ENCODE measurements around the gene PPP2R5C.

Gene PPP2R5C

GRCh38 chr14:101950516-101951215 is 189.2 kb downstream of the PPP2R5C start:
- H3K9me3 Mint-ChIP-seq: no peaks in the 10 kb centered on the region
- peaks cover 7% of the 10 kb centered on the region for H3K27me3 Mint-ChIP-seq
- H3K36me3 Mint-ChIP-seq (ENCODE audit: low read depth): no peaks in the 10 kb centered on the region
- H3K4me1 Mint-ChIP-seq (ENCODE audit: low read depth): peaks cover 18% of the 10 kb centered on the region
- H3K4me3 Mint-ChIP-seq: no peak overlapping the region
- peak overlapping the region; percentile 61 for H3K27ac Mint-ChIP-seq

DNA sequence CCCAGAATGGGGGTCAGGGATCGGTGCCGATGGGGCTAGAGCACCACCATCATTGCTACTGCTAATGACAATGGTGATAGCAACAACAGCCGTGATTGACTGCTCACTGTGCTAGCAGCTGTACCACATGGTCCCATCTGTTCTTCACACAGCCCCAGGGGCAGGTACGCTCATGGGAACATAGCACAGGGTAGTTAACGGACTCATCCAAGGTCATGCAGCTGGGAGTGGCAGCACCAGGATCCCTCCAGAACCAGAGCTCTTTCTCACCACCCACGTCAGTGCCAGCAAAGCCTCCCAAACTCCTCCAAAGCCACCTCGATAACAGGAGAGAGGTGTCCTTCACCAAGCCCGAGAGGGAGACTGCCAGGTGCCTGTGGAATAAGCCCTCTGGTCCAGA is 191.6 kb downstream of the PPP2R5C start:
- Mint-ChIP-seq H3K9me3 (no peaks in the 10 kb centered on the region), H3K36me3 (ENCODE audit: low read depth) (no peaks in the 10 kb centered on the region), H3K4me3 (no peak overlapping the region), H3K4me1 (ENCODE audit: low read depth) (peaks cover 12% of the 10 kb centered on the region), H3K27ac (no peak overlapping the region), H3K27me3 (no peaks in the 10 kb centered on the region)

GRCh38 chr14:101954501-101954900 is 193.0 kb downstream of the PPP2R5C start:
- H3K9me3 Mint-ChIP-seq: no peaks in the 10 kb centered on the region
- H3K27me3 Mint-ChIP-seq: no peaks in the 10 kb centered on the region
- H3K36me3 Mint-ChIP-seq (ENCODE audit: low read depth): no peaks in the 10 kb centered on the region
- peaks cover under 1% of the 10 kb centered on the region for H3K4me1 Mint-ChIP-seq (ENCODE audit: low read depth)
- H3K4me3 Mint-ChIP-seq: no peak overlapping the region
- H3K27ac Mint-ChIP-seq: no peak overlapping the region

- Mint-ChIP-seq H3K27me3 (no peaks in the 10 kb centered on the region), H3K4me3 (no peak overlapping the region), H3K27ac (no peak overlapping the region), H3K36me3 (ENCODE audit: low read depth) (no peaks in the 10 kb centered on the region), H3K9me3 (no peaks in the 10 kb centered on the region), H3K4me1 (ENCODE audit: low read depth) (peaks cover 6% of the 10 kb centered on the region)
Measured at GRCh38 chr14:101955695-101956161, 194.2 kb downstream of the PPP2R5C start.

DNA sequence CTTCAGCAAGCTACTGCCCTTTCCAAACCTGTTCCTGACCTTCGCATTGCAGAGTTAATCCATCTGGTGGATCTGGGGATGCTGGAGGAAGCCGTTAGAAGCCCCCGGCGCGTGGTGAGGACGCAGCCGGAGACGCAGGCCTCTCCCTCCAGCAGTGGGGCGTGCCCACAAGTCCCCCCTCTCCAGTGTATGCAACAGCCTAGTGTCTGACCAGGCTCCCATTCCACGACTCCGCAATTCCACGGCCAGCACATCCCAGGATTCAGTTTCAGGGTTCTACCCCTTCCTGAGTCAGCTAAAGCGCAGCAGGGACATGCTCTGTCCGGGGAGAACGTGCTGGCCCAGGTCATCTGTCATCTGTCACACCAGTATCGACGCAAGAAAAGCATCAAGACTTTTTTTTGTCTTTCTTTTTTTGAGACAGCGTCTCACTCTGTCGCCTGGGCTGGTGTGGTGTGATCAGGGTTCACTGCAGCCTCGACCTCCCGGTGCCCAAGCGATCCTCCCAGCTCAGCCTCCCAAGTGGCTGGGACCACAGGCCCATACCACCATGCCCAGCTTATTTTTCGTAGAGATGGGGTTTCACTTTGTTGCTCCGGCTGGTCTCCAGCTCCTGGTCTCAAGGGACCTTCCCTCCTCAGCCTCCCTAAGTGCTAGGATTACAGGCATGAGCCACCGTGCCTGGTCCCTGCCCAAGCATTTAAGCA is 194.8 kb downstream of the PPP2R5C start:
- Mint-ChIP-seq H3K27ac (no peak overlapping the region), H3K4me1 (ENCODE audit: low read depth) (peaks cover 12% of the 10 kb centered on the region), H3K9me3 (no peaks in the 10 kb centered on the region), H3K4me3 (no peak overlapping the region), H3K36me3 (ENCODE audit: low read depth) (no peaks in the 10 kb centered on the region), H3K27me3 (no peaks in the 10 kb centered on the region)

DNA sequence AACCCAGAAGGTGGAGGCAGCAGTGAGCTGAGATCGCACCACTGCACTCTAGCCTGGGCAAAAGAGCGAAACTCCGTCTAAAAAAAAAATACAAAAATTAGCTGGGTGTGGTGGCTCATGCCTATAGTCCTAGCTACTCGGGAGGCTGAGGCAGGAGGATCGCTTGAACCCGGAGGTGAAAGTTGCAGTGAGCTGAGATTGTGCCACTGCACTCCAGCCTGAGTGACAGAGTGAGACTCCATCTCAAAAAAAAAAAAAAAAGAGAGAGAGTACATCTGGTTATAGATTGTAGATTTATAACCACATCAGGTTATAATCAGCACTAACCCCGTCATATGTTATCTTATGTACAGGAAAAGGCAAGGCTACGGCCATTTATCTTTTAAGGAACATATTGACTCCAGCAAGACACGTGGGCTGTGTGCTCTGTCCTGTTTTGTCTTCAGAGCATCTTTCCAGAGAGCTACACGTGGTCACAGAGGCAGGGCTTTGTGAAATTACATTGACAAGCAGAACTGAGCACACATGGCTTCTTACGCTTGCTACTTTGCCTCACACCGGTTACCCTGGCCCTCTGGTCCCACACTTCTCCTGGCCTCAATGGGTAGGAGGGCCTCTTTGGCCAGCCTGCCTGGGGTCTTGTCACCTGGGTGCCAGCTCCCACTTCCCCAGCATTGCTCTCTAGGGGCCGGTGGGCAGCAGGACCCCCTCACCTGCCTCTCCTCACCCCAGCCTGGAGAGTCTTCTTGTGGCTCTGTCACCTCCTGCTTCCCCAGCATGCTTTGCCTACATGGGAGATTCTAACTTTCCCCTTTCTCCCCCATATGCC is 196.1 kb downstream of the PPP2R5C start:
- Mint-ChIP-seq H3K27me3 (no peaks in the 10 kb centered on the region), H3K4me1 (ENCODE audit: low read depth) (peaks cover 14% of the 10 kb centered on the region), H3K9me3 (no peaks in the 10 kb centered on the region), H3K4me3 (no peak overlapping the region), H3K27ac (no peak overlapping the region), H3K36me3 (ENCODE audit: low read depth) (no peaks in the 10 kb centered on the region)

- H3K4me3 Mint-ChIP-seq: no peak overlapping the region
- no peaks in the 10 kb centered on the region for H3K9me3 Mint-ChIP-seq
- H3K4me1 Mint-ChIP-seq (ENCODE audit: low read depth): peaks cover 14% of the 10 kb centered on the region
- no peaks in the 10 kb centered on the region for H3K27me3 Mint-ChIP-seq
- no peak overlapping the region for H3K27ac Mint-ChIP-seq
- no peaks in the 10 kb centered on the region for H3K36me3 Mint-ChIP-seq (ENCODE audit: low read depth)
Measured at GRCh38 chr14:101958418-101959180, 197.1 kb downstream of the PPP2R5C start.

GRCh38 chr14:101959277-101959676 is 197.8 kb downstream of the PPP2R5C start:
- no peaks in the 10 kb centered on the region for H3K36me3 Mint-ChIP-seq (ENCODE audit: low read depth)
- no peaks in the 10 kb centered on the region for H3K27me3 Mint-ChIP-seq
- H3K4me3 Mint-ChIP-seq: no peak overlapping the region
- H3K4me1 Mint-ChIP-seq (ENCODE audit: low read depth): peaks cover 20% of the 10 kb centered on the region
- H3K27ac Mint-ChIP-seq: no peak overlapping the region
- no peaks in the 10 kb centered on the region for H3K9me3 Mint-ChIP-seq

DNA sequence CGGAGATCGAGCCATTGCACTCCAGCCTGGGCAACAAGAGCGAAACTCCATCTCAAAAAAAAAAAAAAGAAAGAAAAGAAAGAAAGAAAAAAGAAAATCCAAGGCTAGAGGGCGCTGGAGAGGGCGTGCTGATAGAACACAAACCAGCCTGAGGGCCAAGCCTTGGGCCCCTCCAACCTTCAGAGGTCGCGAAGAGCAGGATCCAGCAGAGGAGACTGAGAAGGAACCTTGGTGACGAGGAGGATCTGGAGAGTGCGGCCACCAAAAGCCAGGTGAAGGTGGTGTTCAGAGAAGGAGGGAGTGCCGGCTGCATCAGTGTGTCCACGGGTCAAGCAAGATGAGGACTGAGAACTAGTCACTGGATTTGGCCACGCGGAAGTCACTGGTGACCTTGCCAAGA is 198.7 kb downstream of the PPP2R5C start:
- H3K4me3 Mint-ChIP-seq: no peak overlapping the region
- no peaks in the 10 kb centered on the region for H3K27me3 Mint-ChIP-seq
- H3K36me3 Mint-ChIP-seq (ENCODE audit: low read depth): no peaks in the 10 kb centered on the region
- H3K27ac Mint-ChIP-seq: no peak overlapping the region
- H3K4me1 Mint-ChIP-seq (ENCODE audit: low read depth): peaks cover 20% of the 10 kb centered on the region
- no peaks in the 10 kb centered on the region for H3K9me3 Mint-ChIP-seq

DNA sequence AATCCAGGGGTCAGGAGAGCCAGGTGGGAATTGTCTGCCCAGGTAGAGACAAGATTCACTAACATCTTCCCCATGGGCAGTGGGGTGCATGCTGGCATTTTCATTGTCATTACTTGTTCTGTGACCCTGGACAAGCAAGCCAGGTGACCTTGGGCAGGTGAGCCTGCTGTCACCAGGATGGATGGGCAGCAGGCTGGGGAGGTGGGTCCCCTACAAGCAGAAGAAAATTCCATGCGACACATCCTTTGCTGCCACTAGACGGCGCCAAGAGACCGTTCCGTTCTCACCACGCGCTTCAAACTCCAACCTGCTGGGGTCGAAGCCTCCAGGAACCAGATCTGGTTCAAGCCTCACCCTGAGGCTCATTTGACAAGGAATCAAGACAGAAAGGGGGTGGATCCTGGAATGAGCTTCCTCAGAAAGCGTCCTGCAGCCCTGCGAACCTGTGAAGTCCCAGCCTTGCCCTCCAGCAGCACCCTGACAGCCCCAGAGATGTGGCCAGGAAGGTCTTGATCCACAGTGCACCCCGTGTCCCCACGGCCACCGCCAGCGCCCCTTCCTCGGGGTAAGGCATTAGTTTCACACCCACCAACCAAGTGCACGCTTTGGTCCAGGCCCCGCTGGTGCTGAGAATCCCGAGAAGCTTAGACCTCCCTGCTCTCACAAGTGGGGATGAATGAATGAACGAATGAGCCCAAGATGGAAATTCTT is 199.7 kb downstream of the PPP2R5C start:
- Mint-ChIP-seq H3K4me3 (peak overlapping the region; percentile 32), H3K4me1 (ENCODE audit: low read depth) (peaks cover 25% of the 10 kb centered on the region), H3K9me3 (no peaks in the 10 kb centered on the region), H3K36me3 (ENCODE audit: low read depth) (no peaks in the 10 kb centered on the region), H3K27me3 (no peaks in the 10 kb centered on the region), H3K27ac (peak overlapping the region; percentile 63)

DNA sequence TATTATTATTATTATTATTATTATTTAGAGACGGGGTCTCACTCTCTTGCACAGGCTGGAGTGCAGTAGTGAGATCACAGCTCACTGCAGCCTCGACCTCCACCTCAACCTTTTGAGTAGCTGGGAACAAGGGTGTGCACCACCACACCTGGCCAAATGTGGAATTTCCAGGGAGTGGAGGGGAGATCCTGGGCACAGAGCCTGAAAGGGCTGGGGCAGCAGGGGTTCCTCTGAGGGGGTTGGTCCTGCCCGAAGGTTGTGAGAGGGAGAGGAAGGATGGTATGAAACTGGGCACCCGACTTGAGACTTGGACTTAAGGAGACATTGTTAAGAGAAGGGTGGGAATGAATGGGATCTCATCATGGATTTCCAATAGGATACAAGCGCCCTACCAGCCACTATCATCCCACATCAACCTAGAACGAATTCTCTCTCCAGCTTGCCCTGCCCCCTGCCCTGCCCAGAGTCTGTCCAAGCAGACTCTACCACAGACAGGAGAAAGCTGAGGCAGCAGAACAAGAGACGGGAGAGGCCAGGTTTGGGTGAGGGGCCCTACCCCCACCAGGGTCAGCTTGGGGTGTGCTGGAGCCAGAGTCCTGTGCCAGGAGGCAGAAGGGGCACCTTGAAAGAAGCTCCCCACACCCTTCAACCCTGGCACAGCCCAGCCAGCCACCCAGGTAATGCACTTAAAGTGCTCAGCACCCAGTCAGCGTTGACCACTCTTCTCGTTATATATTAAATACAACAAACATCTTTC is 200.4 kb downstream of the PPP2R5C start:
- Mint-ChIP-seq H3K4me1 (ENCODE audit: low read depth) (peaks cover 31% of the 10 kb centered on the region), H3K27me3 (no peaks in the 10 kb centered on the region), H3K27ac (no peak overlapping the region), H3K4me3 (no peak overlapping the region), H3K36me3 (ENCODE audit: low read depth) (no peaks in the 10 kb centered on the region), H3K9me3 (no peaks in the 10 kb centered on the region)

GRCh38 chr14:101962503-101962874 is 201.0 kb downstream of the PPP2R5C start:
- no peak overlapping the region for H3K4me3 Mint-ChIP-seq
- no peaks in the 10 kb centered on the region for H3K36me3 Mint-ChIP-seq (ENCODE audit: low read depth)
- no peaks in the 10 kb centered on the region for H3K27me3 Mint-ChIP-seq
- peaks cover 34% of the 10 kb centered on the region for H3K4me1 Mint-ChIP-seq (ENCODE audit: low read depth)
- no peak overlapping the region for H3K27ac Mint-ChIP-seq
- H3K9me3 Mint-ChIP-seq: no peaks in the 10 kb centered on the region

GRCh38 chr14:101963052-101963451 is 201.5 kb downstream of the PPP2R5C start:
- peaks cover 40% of the 10 kb centered on the region for H3K4me1 Mint-ChIP-seq (ENCODE audit: low read depth)
- H3K36me3 Mint-ChIP-seq (ENCODE audit: low read depth): peaks cover 5% of the 10 kb centered on the region
- no peak overlapping the region for H3K27ac Mint-ChIP-seq
- H3K4me3 Mint-ChIP-seq: no peak overlapping the region
- H3K27me3 Mint-ChIP-seq: no peaks in the 10 kb centered on the region
- no peaks in the 10 kb centered on the region for H3K9me3 Mint-ChIP-seq
